ENCODE measurements around the gene ARSI.

The ARSI gene

GRCh38 chr5:150313921-150314716 lies 11.4 kb upstream of the ARSI start:
- no peak for TF ChIP-seq CTCF (IDR thresholded peaks at IDR 0.05)
- DNase-seq, result no peak
- Mint-ChIP-seq H3K9me3 (no peaks in the 10 kb centered on the region), H3K27ac (no peak overlapping the region), H3K4me3 (no peak overlapping the region), H3K4me1 (peaks cover 79% of the 10 kb centered on the region), H3K36me3 (ENCODE audit: low read depth) (no peaks in the 10 kb centered on the region), H3K27me3 (ENCODE audit: low read depth, poor library complexity) (peaks cover 6% of the 10 kb centered on the region)

- Mint-ChIP-seq H3K4me1 (peaks cover 79% of the 10 kb centered on the region), H3K27ac (no peak overlapping the region), H3K9me3 (no peaks in the 10 kb centered on the region), H3K4me3 (no peak overlapping the region), H3K27me3 (ENCODE audit: low read depth, poor library complexity) (peaks cover 6% of the 10 kb centered on the region), H3K36me3 (ENCODE audit: low read depth) (no peaks in the 10 kb centered on the region)
- no peak for TF ChIP-seq CTCF (IDR thresholded peaks at IDR 0.05)
- no peak for DNase-seq
Observed at GRCh38 chr5:150313501-150313900, 10.8 kb upstream of the ARSI start.

GRCh38 chr5:150312518-150312917 lies 9.8 kb upstream of the ARSI start:
- Mint-ChIP-seq H3K36me3 (ENCODE audit: low read depth) (no peaks in the 10 kb centered on the region), H3K27ac (peak overlapping the region; percentile 56), H3K4me3 (no peak overlapping the region), H3K27me3 (ENCODE audit: low read depth, poor library complexity) (peaks cover 6% of the 10 kb centered on the region), H3K4me1 (peaks cover 79% of the 10 kb centered on the region), H3K9me3 (no peaks in the 10 kb centered on the region)
- no peak for DNase-seq
- TF ChIP-seq CTCF (IDR thresholded peaks at IDR 0.05), result no peak

- Mint-ChIP-seq H3K4me3 (no peak overlapping the region), H3K9me3 (no peaks in the 10 kb centered on the region), H3K36me3 (ENCODE audit: low read depth) (no peaks in the 10 kb centered on the region), H3K27me3 (ENCODE audit: low read depth, poor library complexity) (peaks cover 6% of the 10 kb centered on the region), H3K27ac (no peak overlapping the region), H3K4me1 (peaks cover 79% of the 10 kb centered on the region)
- TF ChIP-seq CTCF (IDR thresholded peaks at IDR 0.05), result no peak
- no peak for DNase-seq
Observed at GRCh38 chr5:150311015-150311692, 8.4 kb upstream of the ARSI start.

- Mint-ChIP-seq H3K4me1 (peaks cover 87% of the 10 kb centered on the region), H3K9me3 (no peaks in the 10 kb centered on the region), H3K27ac (no peak overlapping the region), H3K4me3 (no peak overlapping the region), H3K27me3 (ENCODE audit: low read depth, poor library complexity) (peaks cover 6% of the 10 kb centered on the region), H3K36me3 (ENCODE audit: low read depth) (no peaks in the 10 kb centered on the region)
- DNase-seq, result no peak
- no peak for TF ChIP-seq CTCF (IDR thresholded peaks at IDR 0.05)
Observed at GRCh38 chr5:150310246-150310645, 7.5 kb upstream of the ARSI start.

- peaks cover 88% of the 10 kb centered on the region for H3K4me1 Mint-ChIP-seq
- H3K27me3 Mint-ChIP-seq (ENCODE audit: low read depth, poor library complexity), result peaks cover 6% of the 10 kb centered on the region
- no peak overlapping the region for H3K4me3 Mint-ChIP-seq
- no peak for DNase-seq
- H3K36me3 Mint-ChIP-seq (ENCODE audit: low read depth), result no peaks in the 10 kb centered on the region
- no peak overlapping the region for H3K27ac Mint-ChIP-seq
- no peaks in the 10 kb centered on the region for H3K9me3 Mint-ChIP-seq
- no peak for TF ChIP-seq CTCF (IDR thresholded peaks at IDR 0.05)
Observed at GRCh38 chr5:150309886-150310239, 7.2 kb upstream of the ARSI start.

Data from nephron progenitor cell (in vitro differentiated cells).